HG03039 (cell line): ENCODE data around the gene RPTOR.

Experiments used
- ATAC-seq: cut with Tn5 transposase; IDR thresholded peaks from one replicate; pipeline ENCODE4 v1.9.1; 2021; ENCODE audit warnings: mild to moderate bottlenecking, moderate library complexity; ENCODE audit not compliant: unreplicated experiment

The RPTOR gene

DNA sequence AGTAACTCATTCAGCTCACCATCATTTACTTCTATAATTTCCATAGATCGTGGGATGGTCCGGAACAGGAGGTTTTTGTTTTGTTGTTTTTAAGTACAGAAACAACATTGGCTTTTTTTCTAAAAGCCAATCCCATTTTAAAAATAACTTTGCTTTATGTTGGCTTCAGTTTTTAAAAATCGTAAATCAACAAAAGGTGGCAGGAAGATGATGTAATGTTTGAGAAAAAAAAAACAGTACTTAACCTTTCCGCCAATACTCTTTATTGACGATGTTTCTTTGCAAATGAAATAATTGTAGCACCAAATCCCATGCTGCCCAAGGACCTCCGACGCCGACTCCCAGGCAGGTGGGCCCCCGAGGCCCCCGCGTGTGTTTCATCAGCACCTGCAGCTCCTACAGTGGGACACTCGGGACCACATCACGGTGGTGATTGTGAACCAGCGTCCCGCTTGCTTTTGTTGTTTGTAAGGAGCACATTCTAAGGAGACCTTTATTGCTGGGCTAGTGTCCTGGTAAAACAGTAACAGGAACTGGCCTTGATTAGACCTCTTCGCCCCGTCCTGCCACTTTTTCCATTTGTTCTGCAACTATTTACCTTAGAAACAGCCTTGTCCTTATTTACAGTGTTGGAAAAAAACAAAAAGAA, 306.8 kb downstream of the RPTOR start:
- no peak for ATAC-seq

- ATAC-seq = no peak
These were observed 307.9 kb downstream of the RPTOR start for GRCh38 chr17:80852476-80853015.

GRCh38 chr17:80853076-80853475, 308.4 kb downstream of the RPTOR start:
- ATAC-seq = no peak

GRCh38 chr17:80854220-80854619, 309.6 kb downstream of the RPTOR start:
- no peak for ATAC-seq

DNA sequence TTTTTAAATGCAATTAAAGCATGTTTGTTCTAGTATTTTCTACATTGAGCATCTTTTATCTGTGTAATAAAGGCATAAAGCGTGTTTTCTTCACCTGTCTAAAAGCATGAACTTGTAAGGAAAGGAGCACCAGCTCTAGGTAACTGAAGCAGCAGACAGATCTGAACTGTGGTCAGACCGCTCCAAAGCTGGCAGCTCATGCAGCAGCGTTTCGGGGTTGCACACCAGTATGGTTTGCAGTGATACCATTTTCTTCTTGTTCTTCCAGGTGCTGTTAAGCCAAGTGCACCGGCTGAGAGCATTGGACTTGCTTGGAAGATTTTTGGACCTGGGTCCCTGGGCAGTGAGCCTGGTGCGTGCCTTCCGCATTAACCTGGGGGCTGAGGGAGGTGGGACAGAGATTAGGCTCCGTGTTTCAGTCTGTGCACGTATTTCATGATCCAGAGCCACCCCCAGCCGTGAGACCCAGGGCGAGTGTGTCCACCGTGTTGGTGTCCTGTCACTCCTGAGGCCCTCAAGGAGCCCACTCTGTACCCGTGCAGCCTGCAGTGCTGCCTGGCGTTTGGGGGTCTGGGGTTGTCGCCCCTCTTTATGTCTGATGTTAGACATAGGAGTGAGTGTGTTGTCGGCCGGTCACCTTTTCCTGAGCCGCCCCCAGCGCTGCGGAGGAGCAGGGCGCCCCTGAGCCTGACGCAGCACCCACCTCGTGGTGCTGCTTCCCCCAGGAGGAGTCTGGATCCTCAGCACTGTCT, 310.7 kb downstream of the RPTOR start:
- ATAC-seq = no peak

GRCh38 chr17:80855948-80856862, 311.6 kb downstream of the RPTOR start:
- peak; percentile 63 for ATAC-seq

DNA sequence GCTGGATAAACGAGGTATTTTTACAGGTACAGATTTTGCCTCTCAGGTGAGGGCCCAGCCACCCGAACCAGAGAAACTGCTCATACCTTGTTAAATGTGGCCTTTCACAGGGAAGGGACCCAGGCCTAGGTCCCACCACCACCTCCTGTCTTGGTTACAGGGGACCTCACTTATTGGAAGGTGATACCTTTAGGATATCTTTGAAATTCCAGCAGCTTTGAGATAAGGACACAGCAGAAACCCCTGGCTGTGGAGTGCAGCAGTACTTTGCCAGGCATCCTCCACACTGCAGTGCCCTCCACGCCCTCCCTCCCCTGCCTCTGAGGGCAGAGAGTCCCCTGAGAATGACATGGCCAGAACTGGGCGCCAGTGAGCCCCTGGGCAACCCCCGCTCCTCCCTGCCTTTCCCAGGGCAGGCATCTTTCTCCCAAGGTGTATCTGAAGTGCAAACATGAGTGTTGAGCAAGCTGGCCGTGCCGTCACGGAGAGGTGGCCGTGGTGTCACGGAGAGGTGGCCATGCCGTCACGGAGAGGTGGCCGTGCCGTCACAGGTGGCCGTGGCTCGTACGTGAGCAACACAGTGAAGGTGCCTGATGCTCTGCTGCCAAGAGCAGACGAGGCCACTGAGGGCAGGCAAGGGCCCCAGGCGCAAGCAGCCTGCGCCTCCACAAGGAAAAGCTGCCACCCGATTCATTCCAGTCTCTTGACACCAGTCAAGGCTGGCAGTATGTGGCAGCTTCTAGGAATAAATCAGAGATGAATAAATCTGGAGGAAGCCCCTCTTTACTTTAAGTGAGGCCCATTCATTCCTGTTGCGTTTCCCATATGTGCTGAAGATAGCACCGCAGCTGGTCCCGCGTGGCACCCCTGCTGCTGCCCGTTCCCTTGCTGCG, 312.5 kb downstream of the RPTOR start:
- ATAC-seq = peak; percentile 7

GRCh38 chr17:80857756-80858171, 313.1 kb downstream of the RPTOR start:
- ATAC-seq = no peak

GRCh38 chr17:80858301-80859001, 313.8 kb downstream of the RPTOR start:
- no peak for ATAC-seq

DNA sequence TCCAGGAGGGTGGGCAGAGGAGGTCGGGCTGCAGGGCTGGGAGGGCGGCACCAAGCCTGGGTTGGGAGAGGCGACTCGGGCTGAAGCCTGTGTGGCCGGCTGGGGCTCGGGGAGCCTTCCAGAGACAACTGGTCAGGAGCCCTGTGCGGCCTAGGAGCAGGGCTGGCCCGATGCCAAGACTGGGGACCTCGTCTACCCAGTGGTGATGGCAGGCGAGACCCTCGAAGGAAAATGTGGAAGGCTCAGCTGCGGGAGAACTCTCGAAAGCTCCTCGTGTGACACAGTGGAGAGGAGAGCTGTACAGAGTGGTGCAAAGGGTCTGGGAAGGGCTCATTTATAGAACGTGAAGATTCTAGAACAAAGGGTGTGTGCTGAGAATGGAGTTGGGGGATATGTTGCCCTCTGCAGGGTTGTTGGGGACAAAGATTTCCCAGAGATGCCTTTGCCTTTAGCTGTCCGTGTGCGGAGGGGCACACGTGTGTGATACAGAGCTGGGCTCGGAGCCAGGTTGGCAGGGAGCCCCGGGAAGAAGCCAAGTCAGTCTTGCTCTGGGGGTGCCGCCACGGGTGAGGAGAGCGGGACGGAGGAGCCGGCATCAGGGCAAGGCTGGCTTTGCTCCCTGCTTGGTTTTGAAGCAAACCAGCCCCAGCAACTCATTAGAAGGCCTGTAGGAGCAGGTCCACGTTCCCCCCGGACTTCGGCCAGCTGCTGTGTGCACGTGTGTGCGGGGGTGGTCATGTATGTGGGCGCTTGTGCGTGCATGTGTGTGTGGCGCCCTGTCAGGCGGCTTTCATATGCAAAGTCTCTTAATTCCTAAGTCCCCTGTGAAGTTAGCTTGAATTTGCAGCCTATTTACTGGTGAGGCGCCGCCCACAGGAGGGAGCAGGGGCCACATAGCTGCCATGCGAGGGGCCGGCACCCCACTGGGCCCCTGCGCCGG, 314.6 kb downstream of the RPTOR start:
- ATAC-seq = no peak

GRCh38 chr17:80860101-80860671, 315.5 kb downstream of the RPTOR start:
- no peak for ATAC-seq

- no peak for ATAC-seq
These were observed 316.2 kb downstream of the RPTOR start for GRCh38 chr17:80860703-80861417.

- no peak for ATAC-seq
These were observed 316.8 kb downstream of the RPTOR start for GRCh38 chr17:80861418-80861815.

- no peak for ATAC-seq
These were observed 317.3 kb downstream of the RPTOR start for GRCh38 chr17:80861892-80862291.

GRCh38 chr17:80862481-80862961, 317.9 kb downstream of the RPTOR start:
- no peak for ATAC-seq

DNA sequence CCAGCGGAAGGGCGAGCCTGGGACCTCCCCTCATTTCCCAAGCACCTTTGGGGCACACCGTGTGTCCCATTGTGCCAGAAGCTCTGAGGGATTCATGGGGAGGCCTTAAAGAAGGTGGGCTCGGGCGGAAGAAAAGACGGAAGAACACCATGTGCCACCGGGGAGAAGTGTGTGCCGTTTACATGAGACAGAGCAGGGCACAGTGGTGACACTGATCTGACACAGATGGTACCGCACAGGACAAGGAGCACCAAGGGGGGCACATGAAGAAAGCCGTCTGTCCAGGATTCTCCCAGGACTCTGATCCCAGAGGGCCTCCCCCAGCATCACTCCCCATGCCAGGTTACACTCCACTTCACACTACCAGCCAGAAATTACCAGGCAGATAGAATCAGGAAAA, 318.3 kb downstream of the RPTOR start:
- no peak for ATAC-seq

DNA sequence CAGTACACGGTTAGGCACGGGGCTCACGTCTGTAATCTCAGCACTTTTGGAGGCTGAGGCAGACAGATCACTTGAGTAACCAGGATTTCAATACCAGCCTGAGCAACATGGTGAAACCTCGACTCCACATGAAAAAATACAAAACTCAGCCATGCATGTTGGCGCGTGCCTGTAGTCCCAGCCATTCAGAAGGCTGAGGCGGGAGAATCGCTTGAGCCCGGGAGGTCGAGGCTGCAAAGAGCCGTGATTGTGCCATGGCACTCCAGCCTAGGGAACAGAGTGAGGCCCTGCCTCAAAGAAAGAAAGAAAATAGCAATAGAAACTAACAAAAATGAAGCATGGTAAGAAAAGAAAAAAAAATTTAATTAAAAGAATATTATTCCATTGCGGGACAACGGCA, 319.0 kb downstream of the RPTOR start:
- no peak for ATAC-seq
